HL-60/S4 treated with phorbol 12-myristate 13-acetate at 8.2 ng/mL for 4 days and 3 days (cell line): ENCODE data around the gene SMARCA4.
"Not testable (repeated sequence)": the region's sequence is repeated elsewhere in the genome, so short reads cannot be mapped to it uniquely, and the experiment has no call there.

Experiments used
- in situ Hi-C: fragments of 300-500 bp; cut with MboI; formaldehyde crosslinking; loops from 2 replicates; pipeline ENCODE4 v1.15.0; 2022; ENCODE audit warnings: low sequenced_read_pairs

SMARCA4 gene

GRCh38 chr19:11092181-11092538 lies 131.3 kb downstream of the SMARCA4 start:
- in situ Hi-C loops, result no loop called here

- in situ Hi-C loops, result no loop called here
Measured at GRCh38 chr19:11093689-11094238, 132.9 kb downstream of the SMARCA4 start.

- in situ Hi-C loops, result no loop called here
Measured at GRCh38 chr19:11094520-11094894, 133.7 kb downstream of the SMARCA4 start.

- in situ Hi-C loops, result no loop called here
Measured at GRCh38 chr19:11096210-11096841, 135.5 kb downstream of the SMARCA4 start.

- in situ Hi-C loops, result not testable (repeated sequence)
Measured at GRCh38 chr19:11097367-11097766, 136.5 kb downstream of the SMARCA4 start.

- in situ Hi-C loops, result no loop called here
Measured at GRCh38 chr19:11098327-11098726, 137.5 kb downstream of the SMARCA4 start.

GRCh38 chr19:11098861-11099260 lies 138.0 kb downstream of the SMARCA4 start:
- in situ Hi-C loops, result no loop called here

GRCh38 chr19:11100049-11100448 lies 139.2 kb downstream of the SMARCA4 start:
- in situ Hi-C loops, result no loop called here

GRCh38 chr19:11101057-11101456 lies 140.2 kb downstream of the SMARCA4 start:
- in situ Hi-C loops, result no loop called here

- in situ Hi-C loops, result no loop called here
Measured at GRCh38 chr19:11102944-11103343, 142.1 kb downstream of the SMARCA4 start.

- in situ Hi-C loops, result not testable (repeated sequence)
Measured at GRCh38 chr19:11103667-11104066, 142.8 kb downstream of the SMARCA4 start.

GRCh38 chr19:11105014-11105636 lies 144.3 kb downstream of the SMARCA4 start:
- in situ Hi-C loops, result no loop called here

GRCh38 chr19:11106477-11106876 lies 145.6 kb downstream of the SMARCA4 start:
- in situ Hi-C loops, result no loop called here

- in situ Hi-C loops, result no loop called here
Measured at GRCh38 chr19:11108746-11109145, 147.9 kb downstream of the SMARCA4 start.

- in situ Hi-C loops, result no loop called here
Measured at GRCh38 chr19:11111117-11111770, 150.4 kb downstream of the SMARCA4 start.

- in situ Hi-C loops, result no loop called here
Measured at GRCh38 chr19:11111771-11112144, 150.9 kb downstream of the SMARCA4 start.
